GM20000 (cell line): ENCODE data around the gene MIER3.

Experiments
- DNase-seq: peaks from one replicate; pipeline ENCODE4 v3.0.0; 2012; ENCODE audit warnings: low spot score
- CTCF ChIP-seq: IDR thresholded peaks from 2 replicates; pipeline ENCODE4 v1.5.1; 2012; ENCODE audit warnings: mild to moderate bottlenecking, control low read depth; ENCODE audit errors: extremely low read depth, missing control alignments

The MIER3 gene

GRCh38 chr5:56914678-56915077, 37.2 kb downstream of the MIER3 start:
- no peak for TF ChIP-seq CTCF
- DNase-seq = no peak

- no peak for TF ChIP-seq CTCF
- no peak for DNase-seq
These were observed 38.2 kb downstream of the MIER3 start for GRCh38 chr5:56913766-56914165.

- peak; percentile 23 for DNase-seq
- TF ChIP-seq CTCF = no peak
These were observed 41.5 kb downstream of the MIER3 start for GRCh38 chr5:56910210-56910965.

GRCh38 chr5:56909294-56910209, 42.4 kb downstream of the MIER3 start, which contains the start of gene SETD9:
TSS of gene SETD9 (plus strand) at chr5:56909596. CDS start at chr5:56909646, 50 bp downstream.
- TF ChIP-seq CTCF = no peak
- DNase-seq = peak; percentile 97

GRCh38 chr5:56908942-56909293, 43.0 kb downstream of the MIER3 start:
- no peak for DNase-seq
- no peak for TF ChIP-seq CTCF

- TF ChIP-seq CTCF = peak; percentile 50
- DNase-seq = peak; percentile 40
These were observed 50.9 kb downstream of the MIER3 start for GRCh38 chr5:56900858-56901578.
